ENCODE data around the gene WDR45.
"Not testable (repeated sequence)": the region's sequence is repeated elsewhere in the genome, so short reads cannot be mapped to it uniquely, and the experiment has no call there.

WDR45 gene

DNA sequence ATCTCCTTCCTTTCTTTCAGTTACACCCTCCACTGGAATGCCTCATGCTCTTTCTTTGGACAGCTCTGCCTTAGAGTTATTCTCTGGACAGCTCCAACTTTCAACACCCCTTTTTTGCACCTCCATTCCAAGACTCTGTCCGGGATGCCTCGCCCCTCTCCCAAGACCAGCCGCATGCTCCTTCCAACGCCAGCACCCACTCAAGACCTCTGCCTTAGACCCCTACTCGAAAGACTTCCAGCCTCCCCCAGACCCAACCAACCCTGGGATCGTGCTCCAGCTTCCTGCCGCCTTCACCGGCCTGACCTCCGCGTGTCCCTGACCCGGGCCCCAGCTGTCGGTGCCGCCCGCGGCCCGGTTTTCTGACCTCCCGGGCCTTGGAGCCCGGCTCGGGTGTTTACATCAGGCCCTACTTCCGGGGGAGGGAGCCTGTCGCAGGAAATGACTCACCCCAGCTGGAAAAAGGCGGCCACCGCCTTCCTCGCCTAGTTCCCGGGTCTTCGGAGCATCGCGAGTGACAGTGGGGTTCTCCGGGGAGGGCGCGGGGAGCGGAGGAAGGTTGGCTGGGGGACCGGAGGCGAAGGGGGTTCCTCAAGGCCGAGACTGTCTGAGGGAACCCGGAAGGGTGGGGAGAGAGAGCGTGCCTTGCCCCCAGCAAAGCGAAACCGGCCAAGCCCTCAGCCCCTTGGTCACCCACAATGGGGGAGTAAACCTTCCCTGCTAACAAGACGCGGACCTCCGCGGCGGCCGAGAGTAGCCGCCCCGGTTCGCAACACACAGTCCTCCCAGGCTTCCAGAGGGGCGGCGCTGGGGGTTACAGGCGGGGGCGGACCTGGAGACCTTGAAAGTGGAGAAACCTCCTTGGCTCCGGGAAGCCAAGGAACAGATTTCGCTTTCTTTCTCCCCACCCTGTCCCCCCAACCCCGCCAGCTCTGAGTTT is at the start of gene WDR45:
TSS of gene WDR45 (minus strand) at position 399 of the 940 bp plus-strand sequence. CDS start 1,792 bp downstream, outside the sequence.
- no peak for DNase-seq

DNA sequence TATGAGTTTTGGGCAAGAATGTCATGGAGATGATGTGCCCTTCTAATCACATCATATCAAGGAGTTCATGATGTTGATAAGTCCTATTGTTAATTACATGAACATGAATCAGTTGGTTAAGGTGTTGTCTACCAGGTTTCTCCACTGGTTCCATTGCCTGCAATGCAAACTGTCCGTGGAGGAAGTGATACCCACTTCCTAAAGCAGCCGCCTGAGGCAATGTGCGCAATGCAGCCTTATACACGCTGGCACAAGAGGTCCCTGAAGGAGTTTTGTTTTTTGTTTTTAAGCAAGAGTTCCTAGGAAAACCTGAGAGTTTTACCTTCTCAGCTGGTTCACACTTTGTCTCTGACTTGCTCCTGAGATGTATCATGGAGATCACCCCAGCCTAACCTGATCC is 49.7 kb upstream of the WDR45 start:
- DNase-seq = no peak

DNA sequence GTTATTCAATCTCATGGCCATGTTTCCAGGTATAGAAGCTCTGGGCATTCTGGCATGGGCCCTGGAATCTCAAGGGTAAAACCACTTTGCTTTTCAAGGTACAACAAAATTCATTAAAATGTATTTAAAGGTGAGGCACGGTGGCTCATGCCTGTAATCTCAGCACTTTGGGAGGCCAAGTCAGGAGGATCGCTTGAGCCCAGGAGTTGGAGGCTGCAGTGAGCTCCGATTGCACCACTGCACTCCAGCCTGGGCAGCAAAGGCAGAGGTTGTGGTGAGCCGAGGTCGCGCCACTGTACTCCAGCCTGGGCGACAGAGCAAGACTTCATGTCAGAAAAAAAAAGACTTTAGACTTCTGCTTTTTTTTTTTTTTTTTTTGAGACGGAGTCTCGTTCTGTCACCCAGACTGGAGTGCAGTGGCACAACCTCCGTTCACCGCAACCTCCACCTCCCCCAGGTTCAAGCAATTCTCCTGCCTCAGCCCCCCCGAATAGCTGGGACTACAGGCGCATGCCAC is 48.1 kb upstream of the WDR45 start:
- DNase-seq = not testable (repeated sequence)

DNA sequence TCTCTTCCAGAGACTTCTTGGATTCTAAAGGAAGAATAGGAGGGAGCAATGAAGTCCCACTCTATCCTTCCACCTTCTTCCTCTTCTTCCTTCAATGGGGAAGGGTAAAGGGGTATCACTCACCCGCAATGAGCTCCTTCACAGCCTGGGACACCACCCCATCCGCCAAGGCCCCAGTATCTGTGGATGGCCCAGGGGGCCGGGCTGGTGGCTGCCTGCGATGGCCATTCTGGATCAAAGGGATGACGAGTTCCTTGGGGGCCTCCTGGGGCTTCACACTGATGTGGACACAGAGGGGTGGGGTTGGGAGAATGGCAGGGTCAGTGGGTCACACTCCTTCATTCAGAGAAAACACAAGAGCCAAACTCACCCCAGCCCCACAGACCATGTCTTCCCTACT is 42.8 kb upstream of the WDR45 start:
- no peak for DNase-seq

DNA sequence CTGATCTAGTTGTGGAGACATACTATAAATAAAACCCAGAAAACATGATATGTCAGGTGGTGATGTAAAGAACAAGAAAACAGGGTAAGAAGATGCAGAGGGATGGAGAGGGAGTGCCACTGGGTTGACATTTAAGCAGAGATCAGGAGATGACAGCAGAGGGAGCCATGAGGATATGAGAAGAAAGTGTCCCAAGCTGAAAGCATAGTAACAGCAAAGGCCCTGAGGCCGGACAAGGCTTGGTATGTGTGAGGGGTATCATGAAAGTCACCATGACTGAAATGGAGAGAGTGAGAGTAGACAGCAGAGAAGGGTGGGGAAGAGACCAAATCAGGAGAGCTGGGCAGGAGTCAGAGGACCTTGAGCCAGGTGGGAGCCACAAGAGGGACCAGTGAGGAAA is 40.4 kb upstream of the WDR45 start:
- no peak for DNase-seq

DNA sequence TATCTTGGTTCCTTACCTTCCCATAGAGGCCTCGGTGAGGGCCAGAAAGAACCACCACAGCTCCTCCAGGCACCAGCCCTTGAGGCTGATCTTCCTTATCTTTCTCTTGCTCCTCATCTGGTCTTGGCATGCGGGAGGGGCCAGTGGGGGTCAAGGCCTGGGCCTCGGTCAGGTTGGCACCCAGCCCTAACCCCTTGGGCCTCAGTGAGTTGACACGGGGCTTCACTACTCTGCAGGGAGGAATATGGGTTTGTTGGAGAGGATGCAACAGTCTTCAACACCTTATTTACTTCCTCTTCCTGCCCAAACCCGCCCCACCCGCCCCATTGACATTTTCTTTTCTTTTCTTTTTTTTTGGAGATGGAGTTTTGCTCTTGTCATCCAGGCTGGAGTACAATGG is 37.9 kb upstream of the WDR45 start:
- DNase-seq = no peak

DNA sequence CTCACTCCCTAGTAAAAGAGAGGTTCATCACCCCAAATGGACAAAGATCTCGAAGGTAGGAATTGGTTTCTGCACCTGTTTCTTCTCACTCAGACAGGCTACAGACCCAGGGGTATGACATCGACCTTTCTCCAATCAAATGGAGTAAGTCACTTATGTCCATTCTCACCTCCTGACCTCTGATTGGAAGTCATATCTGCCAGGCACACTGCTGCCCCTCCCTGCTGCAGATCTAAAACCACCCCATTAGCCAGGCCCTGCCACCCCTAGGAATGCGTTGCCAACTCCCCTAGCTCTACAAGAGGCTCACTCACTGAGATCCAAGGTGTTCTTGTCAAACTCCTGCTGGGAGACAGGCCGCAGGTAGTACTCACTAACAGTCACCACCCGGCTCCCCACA is 37.0 kb upstream of the WDR45 start:
- no peak for DNase-seq

DNA sequence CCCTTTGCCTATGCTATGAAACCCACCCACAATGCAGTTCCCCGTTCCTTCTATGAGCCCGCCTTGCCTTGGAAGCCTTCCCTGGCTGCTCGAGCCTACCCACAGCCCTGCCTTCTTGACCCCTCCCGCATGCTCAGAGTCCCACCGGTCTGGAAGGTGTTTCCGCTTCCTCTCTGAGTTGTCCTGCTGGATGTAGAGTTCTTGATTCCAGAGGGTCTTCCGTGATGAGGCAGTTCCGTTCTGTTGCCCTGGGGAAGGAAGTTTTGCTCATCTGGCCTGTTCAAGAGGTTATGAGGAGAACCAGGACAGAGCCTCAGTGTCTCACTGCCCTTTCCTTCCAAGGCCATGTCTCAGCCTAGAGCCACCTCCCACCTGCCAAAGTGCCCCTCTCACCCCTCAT is 36.4 kb upstream of the WDR45 start:
- no peak for DNase-seq

DNA sequence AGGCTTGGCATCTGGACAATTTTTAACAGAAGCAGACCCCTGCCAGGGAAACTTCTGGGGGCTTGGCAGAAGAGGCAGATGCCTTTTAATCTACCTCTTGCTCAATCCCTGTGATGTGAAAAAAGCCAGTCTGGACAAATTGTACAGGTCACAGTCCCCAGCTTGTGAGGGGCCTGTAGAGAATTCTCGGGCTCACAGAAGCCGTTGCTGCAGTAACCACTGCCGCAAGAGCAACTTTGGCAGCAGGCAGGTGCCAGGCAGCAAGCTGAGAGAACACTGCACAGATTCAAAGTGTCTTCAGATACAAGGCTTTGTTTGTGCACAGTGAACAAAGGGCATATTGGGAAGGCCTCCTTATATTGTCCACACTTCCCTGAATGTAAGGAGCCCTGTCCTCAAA is 32.1 kb upstream of the WDR45 start:
- no peak for DNase-seq

DNA sequence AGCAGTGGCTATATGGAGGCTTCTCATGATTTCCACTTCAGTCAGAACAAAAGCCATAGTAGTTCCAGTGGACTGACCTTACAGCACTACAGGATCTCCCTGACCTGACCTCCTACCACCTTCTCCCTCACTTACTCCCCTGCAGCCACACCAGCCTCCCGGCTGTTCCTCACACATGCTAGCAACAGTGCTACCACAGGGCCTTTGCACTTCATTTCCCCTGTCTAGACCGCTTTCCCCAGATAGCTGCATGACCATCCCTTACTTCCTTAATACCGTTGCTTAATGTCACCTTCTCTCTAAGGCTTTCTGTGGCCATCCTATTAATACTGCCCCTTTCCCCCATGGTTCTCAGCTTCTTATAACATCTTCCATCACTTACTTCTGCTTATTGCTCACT is 30.7 kb upstream of the WDR45 start:
- no peak for DNase-seq

DNA sequence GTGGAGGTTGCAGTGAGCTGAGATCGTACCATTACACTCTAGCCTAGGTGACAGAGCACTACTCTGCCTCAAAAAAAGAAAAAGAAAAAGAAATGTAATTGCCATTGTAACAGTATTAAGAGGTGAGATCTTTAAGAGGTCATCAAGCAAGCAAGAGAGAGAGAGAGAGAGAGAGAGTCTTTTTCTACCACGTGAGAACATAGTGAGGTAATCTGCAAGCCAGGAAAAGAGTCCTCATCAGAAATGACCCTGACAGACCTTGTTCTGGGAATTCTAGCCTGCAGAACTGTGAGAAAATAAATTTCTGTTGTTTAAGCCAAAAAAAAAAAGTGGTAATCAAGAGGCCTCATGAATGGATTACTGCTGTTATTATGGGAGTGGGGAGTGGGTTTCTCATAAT is 29.0 kb upstream of the WDR45 start:
- no peak for DNase-seq

DNA sequence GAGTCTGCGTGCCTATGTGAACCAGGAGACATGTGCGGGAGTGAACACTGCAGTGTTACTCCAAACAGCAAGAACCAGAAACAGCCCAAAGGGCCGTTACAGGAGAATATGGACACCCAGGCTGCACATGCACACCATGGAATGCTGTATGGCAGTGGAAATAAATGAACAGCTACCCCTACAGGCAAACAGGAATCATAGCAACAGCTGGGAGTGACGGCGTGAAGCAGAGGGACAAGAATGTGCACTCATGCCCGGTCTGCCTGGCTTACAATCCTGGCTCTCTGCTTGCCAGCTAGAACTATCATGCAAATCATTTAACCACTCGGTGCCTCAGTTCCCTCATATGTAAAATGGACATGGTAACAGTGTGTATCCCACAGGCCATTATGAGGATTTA is 27.2 kb upstream of the WDR45 start:
- DNase-seq = no peak

DNA sequence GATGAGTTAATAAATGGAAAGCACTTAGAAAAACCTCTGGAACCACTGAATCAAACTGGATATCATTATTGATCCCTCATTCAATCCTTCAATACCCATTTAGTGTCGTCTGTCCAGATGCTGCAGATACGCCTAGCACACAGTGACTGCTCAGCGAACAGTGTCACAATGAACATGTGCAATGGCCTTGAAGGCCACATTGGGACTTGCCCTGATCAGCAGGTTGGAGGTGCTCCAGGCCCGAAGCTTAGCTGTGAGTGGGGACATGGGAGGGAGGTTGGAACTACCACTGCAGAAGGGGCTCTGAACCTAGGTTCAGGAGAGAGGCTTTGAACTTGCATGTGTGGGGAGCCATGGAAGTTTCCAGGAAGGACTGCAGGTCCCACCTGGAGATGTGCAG is 26.6 kb upstream of the WDR45 start:
- no peak for DNase-seq

DNA sequence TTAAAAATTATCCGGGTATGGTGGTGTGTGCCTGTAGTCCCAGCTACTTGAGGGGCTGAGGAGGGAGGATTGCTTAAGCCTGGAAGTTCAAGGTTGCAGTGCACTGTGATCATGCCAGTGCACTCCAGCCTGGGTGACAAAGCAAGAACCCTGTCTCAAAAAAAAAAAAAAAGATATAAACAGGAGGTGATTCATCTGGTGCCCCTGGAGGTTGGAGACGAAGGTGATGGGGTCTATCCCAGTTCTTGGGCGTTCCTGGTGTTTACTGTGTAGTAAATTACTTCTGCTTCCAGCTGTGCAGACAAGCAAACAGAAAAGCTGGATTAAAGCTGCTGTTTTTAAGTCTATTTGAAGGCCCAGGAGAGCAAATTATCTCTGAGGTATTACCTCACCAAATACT is 23.9 kb upstream of the WDR45 start:
- DNase-seq = no peak

DNA sequence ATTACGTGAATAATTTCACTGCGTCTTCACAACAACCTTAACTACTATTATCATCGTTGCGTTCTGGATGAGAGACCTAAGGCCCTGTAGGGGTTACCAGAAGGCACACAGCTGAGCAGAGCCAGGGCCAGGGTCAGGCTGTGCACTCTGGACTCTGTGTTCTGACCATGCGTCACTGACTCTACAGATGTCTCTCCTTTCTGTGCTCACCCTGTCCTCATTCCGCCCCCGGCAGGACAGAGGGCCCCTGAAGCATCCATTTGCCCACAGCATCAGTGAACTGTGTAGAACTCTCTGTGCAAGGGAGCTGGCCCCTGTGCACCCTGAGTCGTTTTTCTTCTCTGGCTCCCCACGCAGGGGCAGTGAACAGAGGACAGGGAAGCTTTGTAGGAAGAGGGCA is 22.5 kb upstream of the WDR45 start:
- no peak for DNase-seq

DNA sequence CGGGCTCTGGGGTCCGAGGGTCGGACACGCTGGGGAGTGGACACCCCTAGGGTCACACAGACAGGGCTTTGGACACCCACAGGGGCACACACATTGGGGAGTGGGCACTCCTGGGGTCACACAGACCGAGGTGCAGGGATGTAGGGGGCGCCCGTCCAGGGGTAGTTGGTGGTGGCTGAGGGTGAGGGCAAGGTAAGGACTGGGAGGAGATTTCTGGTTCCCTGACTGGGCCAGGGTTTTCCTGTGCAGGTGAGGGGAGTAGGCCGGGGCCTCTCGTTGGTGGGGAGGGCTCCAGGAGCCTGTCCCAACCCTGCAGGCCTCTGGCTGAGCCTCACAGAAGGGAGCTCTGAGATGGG is 21.9 kb upstream of the WDR45 start:
- no peak for DNase-seq

DNA sequence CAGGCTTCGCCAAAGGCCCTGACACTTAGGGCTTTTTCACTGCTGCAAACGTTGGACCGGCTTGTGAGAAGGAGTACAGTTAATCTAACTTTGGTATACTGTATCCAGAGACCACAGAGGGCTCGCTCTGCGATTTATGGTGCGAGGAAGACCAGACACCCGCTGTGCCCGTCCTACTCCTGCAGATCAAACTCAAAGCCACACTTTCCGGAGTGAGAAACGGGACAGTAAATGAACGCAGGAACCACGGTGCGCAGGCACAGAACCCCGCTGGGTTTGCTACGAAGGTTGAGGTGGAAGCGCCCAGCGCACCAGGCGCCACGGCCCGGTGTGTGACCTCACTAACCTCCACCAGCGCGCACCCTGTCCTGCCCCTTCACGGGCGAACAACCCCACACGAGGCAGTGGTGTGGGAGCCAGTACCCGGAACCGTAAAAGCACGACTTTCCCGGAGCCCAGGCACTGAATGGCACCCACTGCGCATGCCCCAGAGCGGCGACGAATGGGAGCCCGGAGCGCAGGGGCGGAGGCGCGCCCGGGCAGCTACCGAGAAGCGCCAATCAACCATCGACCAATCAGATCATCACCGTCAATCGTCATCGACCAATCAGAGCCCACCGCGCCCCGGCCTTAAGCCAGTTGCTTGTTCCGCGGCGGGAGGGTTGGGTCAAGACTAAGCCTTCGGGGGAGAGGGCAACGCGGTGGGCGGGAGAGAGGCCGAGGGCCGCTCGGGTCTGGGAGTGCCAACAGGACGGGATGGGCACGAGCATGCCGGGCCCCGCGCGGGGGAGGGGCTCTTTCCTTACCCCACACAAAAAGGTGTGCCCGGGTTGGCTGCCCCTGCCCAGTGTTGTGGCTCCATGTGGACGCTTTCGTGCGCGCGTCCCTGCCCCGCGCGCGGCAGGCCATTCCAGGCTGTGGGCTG is 21.3 kb upstream of the WDR45 start:
- DNase-seq = peak; percentile 84

DNA sequence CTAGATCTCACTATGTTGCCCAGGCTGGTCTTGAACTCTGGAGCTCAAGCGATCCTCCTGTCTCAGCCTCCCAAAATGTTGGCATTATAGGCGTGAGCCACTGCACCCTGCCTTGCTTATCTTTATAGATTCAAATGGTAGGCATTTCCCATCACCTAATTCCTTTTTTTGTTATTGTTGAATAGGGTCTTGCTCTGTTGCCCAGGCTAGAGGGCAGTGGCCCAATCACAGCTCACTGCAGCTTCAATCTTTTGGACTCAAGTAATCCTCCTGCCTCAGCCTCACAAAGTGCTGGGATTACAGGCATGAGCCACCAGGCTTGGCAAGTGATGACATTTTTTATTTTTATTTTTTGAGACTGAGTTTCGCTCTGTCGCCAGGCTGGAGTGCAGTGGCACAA is 16.7 kb upstream of the WDR45 start:
- no peak for DNase-seq

DNA sequence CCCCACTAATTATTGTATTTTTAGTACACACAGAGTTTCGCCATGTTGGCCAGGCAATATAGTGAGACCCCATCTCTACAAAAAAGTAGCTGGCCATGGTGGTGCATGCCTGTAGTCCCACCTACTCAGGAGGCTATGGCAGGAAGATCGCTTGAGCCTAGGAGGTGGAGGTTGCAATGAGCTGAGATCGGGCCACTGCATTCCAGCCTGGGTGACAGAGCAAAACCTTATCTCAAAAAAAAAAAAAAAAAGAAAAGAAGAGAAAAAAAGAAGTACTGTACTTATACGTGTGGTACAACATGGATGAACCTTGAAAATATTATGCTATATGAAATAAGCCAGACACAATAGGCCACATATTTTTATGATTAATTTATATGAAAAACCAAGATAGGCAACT is 9.9 kb upstream of the WDR45 start:
- DNase-seq = no peak

DNA sequence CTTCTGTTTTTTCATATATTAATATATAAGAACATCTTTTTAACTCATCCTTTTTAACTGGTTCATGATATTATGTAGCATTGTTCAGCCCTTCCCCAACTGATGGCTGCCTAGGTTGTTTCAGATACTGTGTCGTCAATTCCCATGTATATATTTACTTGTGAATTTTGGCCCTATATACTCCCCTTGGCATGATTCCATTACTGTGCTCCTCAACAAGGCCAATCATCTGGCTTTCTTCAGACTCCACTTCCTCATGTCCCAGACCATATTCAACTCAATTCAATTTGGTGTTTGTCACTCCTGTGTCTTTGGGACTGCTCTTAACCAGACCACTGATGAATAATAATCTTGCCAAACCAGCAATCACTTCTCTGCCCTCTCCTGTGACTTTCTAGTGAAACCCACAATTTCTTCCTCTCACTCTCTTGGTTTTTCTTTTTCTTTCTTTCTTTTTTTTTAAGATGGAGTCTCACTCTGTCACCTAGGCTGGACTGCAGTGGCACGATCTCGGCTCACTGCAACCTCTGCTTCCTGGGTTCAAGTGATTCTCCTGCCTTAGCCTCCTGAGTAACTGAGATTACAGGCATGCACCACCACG is 2.7 kb upstream of the WDR45 start:
- DNase-seq = no peak

DNA sequence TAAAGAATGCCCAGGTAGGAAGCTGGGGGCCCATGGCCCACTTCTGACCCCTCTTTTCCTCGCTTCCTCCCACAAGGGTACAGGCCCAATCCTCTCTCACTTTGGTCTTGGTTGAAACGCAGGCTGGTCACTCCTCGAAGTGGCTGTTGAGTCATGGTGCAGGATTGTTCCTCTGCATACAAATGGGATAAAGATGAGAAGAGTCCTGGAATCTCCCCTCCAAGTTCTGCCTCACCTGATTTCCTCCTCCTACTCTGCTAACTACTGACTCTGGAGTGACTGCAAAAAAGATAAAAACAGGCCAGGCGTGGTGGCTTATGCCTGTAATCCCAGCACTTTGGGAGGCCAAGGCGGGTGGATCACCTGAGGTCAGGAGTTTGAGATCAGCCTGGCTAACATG is 1.7 kb downstream of the WDR45 start:
- DNase-seq = no peak

DNA sequence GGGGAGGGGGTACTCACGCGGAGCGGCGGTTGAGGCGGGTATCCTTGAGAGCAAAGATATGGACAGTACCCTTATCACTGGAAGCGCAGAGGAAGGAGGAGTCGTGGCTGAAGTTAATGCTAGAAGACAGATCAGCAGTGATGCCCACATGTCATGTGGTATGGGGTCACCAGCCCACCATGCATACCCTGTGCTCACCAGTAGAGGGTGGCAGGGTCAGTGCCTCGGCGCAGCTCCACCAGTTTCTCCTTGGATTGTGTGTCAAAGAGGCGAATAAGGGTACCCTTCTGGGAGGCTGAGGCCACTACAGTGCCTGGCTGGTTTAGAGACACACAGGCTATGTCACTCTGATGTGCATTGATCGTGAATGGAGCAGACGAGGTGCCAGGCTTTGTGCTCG is 4.3 kb downstream of the WDR45 start:
- DNase-seq = no peak
